Tibial nerve (tissue), 4 donors: ENCODE measurements around the gene KCNH5.

Source experiments
- EP300 ChIP-seq, 2 donors: sonication (generic); formaldehyde crosslinking; IDR thresholded peaks; one replicate each; pipeline ENCODE4 v1.6.1; 2017; ENCODE audit warnings: antibody characterized with exemption in 2 of 2, mild to moderate bottlenecking in 1 of 2
- POLR2A ChIP-seq, 2 donors: fragments of 450-650 bp; IDR thresholded peaks; one replicate each; pipeline ENCODE4 v1.6.1; 2017; ENCODE audit warnings: antibody characterized with exemption in 2 of 2, mild to moderate bottlenecking in 2 of 2, moderate library complexity in 2 of 2
- TF ChIP-seq, protein P1 (sequence below), 5 experiments: fragments of 200-600 bp in 3 of 5; fragments of 450-650 bp in 2 of 5; sonication (generic) in 3 of 5; IDR thresholded peaks; one replicate each; pipeline ENCODE4 v1.5.1; 2016 to 2019; ENCODE audit warnings: antibody characterized with exemption in 5 of 5, mild to moderate bottlenecking in 3 of 5, moderate library complexity in 2 of 5

DNA sequence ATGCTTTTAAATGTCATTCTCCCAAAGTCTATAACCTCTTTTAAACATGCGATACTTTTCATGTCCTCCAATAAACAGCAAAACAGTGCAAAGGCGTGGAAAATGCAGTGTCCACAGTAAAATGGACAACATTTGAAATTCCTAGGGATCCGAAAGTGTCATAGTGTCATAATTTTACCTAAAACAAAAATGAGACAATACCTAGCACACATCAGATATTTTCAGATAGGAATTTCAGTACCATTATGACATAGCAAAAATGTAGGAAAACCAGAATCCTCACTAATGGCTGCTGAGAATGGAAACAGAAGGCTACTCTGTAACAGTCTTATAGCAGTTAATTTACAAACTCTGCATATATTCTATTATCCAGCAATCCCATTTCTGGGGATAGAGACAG is 33.1 kb downstream of the KCNH5 start:
- no peak for TF ChIP-seq EP300 (IDR thresholded peaks at IDR 0.05)
- TF ChIP-seq, protein P1, sequence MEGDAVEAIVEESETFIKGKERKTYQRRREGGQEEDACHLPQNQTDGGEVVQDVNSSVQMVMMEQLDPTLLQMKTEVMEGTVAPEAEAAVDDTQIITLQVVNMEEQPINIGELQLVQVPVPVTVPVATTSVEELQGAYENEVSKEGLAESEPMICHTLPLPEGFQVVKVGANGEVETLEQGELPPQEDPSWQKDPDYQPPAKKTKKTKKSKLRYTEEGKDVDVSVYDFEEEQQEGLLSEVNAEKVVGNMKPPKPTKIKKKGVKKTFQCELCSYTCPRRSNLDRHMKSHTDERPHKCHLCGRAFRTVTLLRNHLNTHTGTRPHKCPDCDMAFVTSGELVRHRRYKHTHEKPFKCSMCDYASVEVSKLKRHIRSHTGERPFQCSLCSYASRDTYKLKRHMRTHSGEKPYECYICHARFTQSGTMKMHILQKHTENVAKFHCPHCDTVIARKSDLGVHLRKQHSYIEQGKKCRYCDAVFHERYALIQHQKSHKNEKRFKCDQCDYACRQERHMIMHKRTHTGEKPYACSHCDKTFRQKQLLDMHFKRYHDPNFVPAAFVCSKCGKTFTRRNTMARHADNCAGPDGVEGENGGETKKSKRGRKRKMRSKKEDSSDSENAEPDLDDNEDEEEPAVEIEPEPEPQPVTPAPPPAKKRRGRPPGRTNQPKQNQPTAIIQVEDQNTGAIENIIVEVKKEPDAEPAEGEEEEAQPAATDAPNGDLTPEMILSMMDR (IDR thresholded peaks at IDR 0.05): no peak
- TF ChIP-seq POLR2A (IDR thresholded peaks at IDR 0.05): no peak
